ENCODE data around the gene MARVELD1.

Gene MARVELD1

GRCh38 chr10:97759946-97760345 lies 46.4 kb downstream of the MARVELD1 start:
- DNase-seq = no peak

GRCh38 chr10:97760461-97761257 lies 47.1 kb downstream of the MARVELD1 start:
- no peak for DNase-seq

- no peak for DNase-seq
Observed at GRCh38 chr10:97761331-97761865, 47.9 kb downstream of the MARVELD1 start.

GRCh38 chr10:97762056-97762455 lies 48.5 kb downstream of the MARVELD1 start:
- DNase-seq = no peak

GRCh38 chr10:97762816-97763215 lies 49.3 kb downstream of the MARVELD1 start:
- DNase-seq = no peak

- no peak for DNase-seq
Observed at GRCh38 chr10:97763411-97763810, 49.9 kb downstream of the MARVELD1 start.

GRCh38 chr10:97763947-97764346 lies 50.4 kb downstream of the MARVELD1 start:
- no peak for DNase-seq

- no peak for DNase-seq
Observed at GRCh38 chr10:97764519-97764931, 51.0 kb downstream of the MARVELD1 start.

GRCh38 chr10:97765201-97765600 lies 51.7 kb downstream of the MARVELD1 start:
- DNase-seq = no peak

- DNase-seq = no peak
Observed at GRCh38 chr10:97766106-97766810, 52.7 kb downstream of the MARVELD1 start.

- DNase-seq = no peak
Observed at GRCh38 chr10:97766996-97767924, 53.7 kb downstream of the MARVELD1 start.
